ENCODE measurements around the gene SPON1. TPM values are rescaled to one million over a fixed set of nuclear protein-coding genes. Genes with fewer than 3 reads are reported as not detected.

Gene SPON1
- total RNA-seq, 4 donors from 2014 or later, result 8.0 to 16.1 (median 11.3) TPM

- H3K4me3 ChIP-seq, result no peak overlapping the region
- H3K4me1 ChIP-seq, result no peaks in the 10 kb centered on the region
- no peaks in the 10 kb centered on the region for H3K9me3 ChIP-seq
- WGBS, result 50% methylated on average over 2 of the region's 2 CpGs
- H3K27ac ChIP-seq, result no peak overlapping the region
- TF ChIP-seq EP300 (IDR thresholded peaks at IDR 0.05) (no peak), POLR2AphosphoS5 (IDR thresholded peaks at IDR 0.05) (no peak), CTCF (IDR thresholded peaks at IDR 0.05) (no peak), POLR2A (IDR thresholded peaks at IDR 0.05) (no peak)
- H3K27me3 ChIP-seq, result no peaks in the 10 kb centered on the region
- H3K36me3 ChIP-seq, result no peaks in the 10 kb centered on the region
- DNase-seq (ENCODE audit: low spot score in 2 of 2), result no peak
Observed at GRCh38 chr11:14110629-14111028, 148.1 kb downstream of the SPON1 start.

GRCh38 chr11:14111496-14111895 is 149.0 kb downstream of the SPON1 start:
- H3K4me3 ChIP-seq, result no peak overlapping the region
- DNase-seq (ENCODE audit: low spot score in 2 of 2), result no peak
- no peaks in the 10 kb centered on the region for H3K27me3 ChIP-seq
- H3K36me3 ChIP-seq, result no peaks in the 10 kb centered on the region
- H3K4me1 ChIP-seq, result no peaks in the 10 kb centered on the region
- no peak overlapping the region for H3K27ac ChIP-seq
- TF ChIP-seq POLR2A (IDR thresholded peaks at IDR 0.05) (no peak), CTCF (IDR thresholded peaks at IDR 0.05) (no peak), POLR2AphosphoS5 (IDR thresholded peaks at IDR 0.05) (no peak), EP300 (IDR thresholded peaks at IDR 0.05) (no peak)
- 36% methylated on average over 2 of the region's 2 CpGs for WGBS
- H3K9me3 ChIP-seq, result no peaks in the 10 kb centered on the region

- WGBS, result 74% methylated on average over 2 of the region's 2 CpGs
- H3K4me3 ChIP-seq, result no peak overlapping the region
Observed at GRCh38 chr11:14112721-14113120, 150.2 kb downstream of the SPON1 start.

GRCh38 chr11:14114269-14114668 is 151.7 kb downstream of the SPON1 start:
- no peaks in the 10 kb centered on the region for H3K36me3 ChIP-seq
- H3K4me3 ChIP-seq, result no peak overlapping the region
- 36% methylated on average over 1 of the region's 1 CpG for WGBS
- no peaks in the 10 kb centered on the region for H3K4me1 ChIP-seq
- no peak overlapping the region for H3K27ac ChIP-seq
- TF ChIP-seq POLR2A (IDR thresholded peaks at IDR 0.05), result no peak
- TF ChIP-seq POLR2AphosphoS5 (IDR thresholded peaks at IDR 0.05), result no peak
- TF ChIP-seq CTCF (IDR thresholded peaks at IDR 0.05), result no peak
- no peak for TF ChIP-seq EP300 (IDR thresholded peaks at IDR 0.05)
- no peak for DNase-seq (ENCODE audit: low spot score in 2 of 2)
- no peaks in the 10 kb centered on the region for H3K27me3 ChIP-seq
- H3K9me3 ChIP-seq, result no peaks in the 10 kb centered on the region

More at GRCh38 chr11:14112721-14113120, 150.2 kb downstream of the SPON1 start:
- Histone ChIP-seq H3K4me1 (no peaks in the 10 kb centered on the region), H3K27me3 (no peaks in the 10 kb centered on the region), H3K27ac (no peak overlapping the region), H3K36me3 (no peaks in the 10 kb centered on the region), H3K9me3 (no peaks in the 10 kb centered on the region)
- no peak for DNase-seq (ENCODE audit: low spot score in 2 of 2)
- TF ChIP-seq POLR2A (IDR thresholded peaks at IDR 0.05) (no peak), CTCF (IDR thresholded peaks at IDR 0.05) (no peak)

- Histone ChIP-seq H3K36me3 (no peaks in the 10 kb centered on the region), H3K4me1 (no peaks in the 10 kb centered on the region), H3K27me3 (no peaks in the 10 kb centered on the region), H3K27ac (no peak overlapping the region), H3K9me3 (no peaks in the 10 kb centered on the region), H3K4me3 (no peak overlapping the region)
- no peak for TF ChIP-seq CTCF (IDR thresholded peaks at IDR 0.05)
- no peak for TF ChIP-seq POLR2A (IDR thresholded peaks at IDR 0.05)
- no peak for TF ChIP-seq POLR2AphosphoS5 (IDR thresholded peaks at IDR 0.05)
- no peak for TF ChIP-seq EP300 (IDR thresholded peaks at IDR 0.05)
- no peak for DNase-seq (ENCODE audit: low spot score in 2 of 2)
- 73% methylated on average over 2 of the region's 2 CpGs for WGBS
Observed at GRCh38 chr11:14114786-14115185, 152.3 kb downstream of the SPON1 start.

Data from suprapubic skin (tissue), 4 donors.